ENCODE results near the gene RPS21. TPM values are rescaled to one million over a fixed set of nuclear protein-coding genes. Genes with fewer than 3 reads are reported as not detected.

Gene RPS21
- total and polyA plus RNA-seq, 4 donors = 278 to 1,588 (median 439) TPM

GRCh38 chr20:62342910-62343309, 44.0 kb upstream of the RPS21 start:
- Histone ChIP-seq H3K9me3 (ENCODE audit: control insufficient read depth in 4 of 4, low read length in 3 of 4) (no peaks in the 10 kb centered on the region), H3K27ac (ENCODE audit: low read depth in 1 of 2, low read length in 2 of 2) (no peak overlapping the region), H3K4me3 (ENCODE audit: low read depth in 1 of 3, low read length in 3 of 3) (no peak overlapping the region), H3K36me3 (ENCODE audit: control insufficient read depth in 4 of 4, insufficient read depth in 3 of 4, low read depth in 1 of 4, low read length in 3 of 4) (peaks cover 1 to 28% (median 9%) of the 10 kb centered on the region in 4 donors), H3K9ac (ENCODE audit: low read depth in 1 of 2, low read length in 2 of 2) (no peak overlapping the region), H3K4me1 (ENCODE audit: control insufficient read depth in 4 of 4, insufficient read depth in 4 of 4, low read length in 3 of 4) (peaks cover 0 to 7% (median 4%) of the 10 kb centered on the region in 4 donors), H3K27me3 (ENCODE audit: control insufficient read depth in 4 of 4, insufficient read depth in 4 of 4, low read length in 3 of 4) (no peaks in the 10 kb centered on the region)
- TF ChIP-seq RXRA (IDR thresholded peaks at IDR 0.05) (no peak), GABPA (IDR thresholded peaks at IDR 0.05 in 1 of 2, conservative IDR thresholded peaks at IDR 0.05 in 1 of 2) (peak in 1 of 2 donors; percentile 13), FOXA2 (IDR thresholded peaks at IDR 0.05) (peak; percentile 64), CTCF (IDR thresholded peaks at IDR 0.05; ENCODE audit: low read depth, low read length, missing input control) (no peak), ZBTB33 (IDR thresholded peaks at IDR 0.05) (no peak), HNF4A (conservative IDR thresholded peaks at IDR 0.05) (peak in 1 of 2 donors; percentile 33), FOXA1 (IDR thresholded peaks at IDR 0.05) (peak; percentile 20)
- DNase-seq (ENCODE audit: low spot score) = no peak
- 40% methylated on average over 10 of the region's 10 CpGs for WGBS

- Histone ChIP-seq H3K27me3 (ENCODE audit: control insufficient read depth in 4 of 4, insufficient read depth in 4 of 4, low read length in 3 of 4) (no peaks in the 10 kb centered on the region), H3K4me3 (ENCODE audit: low read depth in 1 of 3, low read length in 3 of 3) (no peak overlapping the region), H3K36me3 (ENCODE audit: control insufficient read depth in 4 of 4, insufficient read depth in 3 of 4, low read depth in 1 of 4, low read length in 3 of 4) (peaks cover 1 to 24% (median 8%) of the 10 kb centered on the region in 4 donors), H3K9ac (ENCODE audit: low read depth in 1 of 2, low read length in 2 of 2) (no peak overlapping the region), H3K9me3 (ENCODE audit: control insufficient read depth in 4 of 4, low read length in 3 of 4) (no peaks in the 10 kb centered on the region), H3K4me1 (ENCODE audit: control insufficient read depth in 4 of 4, insufficient read depth in 4 of 4, low read length in 3 of 4) (peaks cover 0 to 7% (median 4%) of the 10 kb centered on the region in 4 donors), H3K27ac (ENCODE audit: low read depth in 1 of 2, low read length in 2 of 2) (no peak overlapping the region)
- TF ChIP-seq HNF4A (conservative IDR thresholded peaks at IDR 0.05) (no peak), FOXA2 (IDR thresholded peaks at IDR 0.05) (no peak), FOXA1 (IDR thresholded peaks at IDR 0.05) (no peak), GABPA (IDR thresholded peaks at IDR 0.05 in 1 of 2, conservative IDR thresholded peaks at IDR 0.05 in 1 of 2) (no peak), ZBTB33 (IDR thresholded peaks at IDR 0.05) (no peak), NR2F2 (IDR thresholded peaks at IDR 0.05) (no peak), YY1 (IDR thresholded peaks at IDR 0.05) (no peak), RAD21 (IDR thresholded peaks at IDR 0.05) (no peak), ATF3 (IDR thresholded peaks at IDR 0.05) (no peak), HNF4G (IDR thresholded peaks at IDR 0.05) (no peak), RXRA (IDR thresholded peaks at IDR 0.05) (no peak), SP1 (IDR thresholded peaks at IDR 0.05) (no peak), MAX (IDR thresholded peaks at IDR 0.05) (no peak), EGR1 (IDR thresholded peaks at IDR 0.05; ENCODE audit: low read depth in 2 of 2) (no peak), TAF1 (conservative IDR thresholded peaks at IDR 0.05) (no peak), REST (IDR thresholded peaks at IDR 0.05) (no peak), CTCF (IDR thresholded peaks at IDR 0.05; ENCODE audit: low read depth, low read length, missing input control) (no peak), JUND (IDR thresholded peaks at IDR 0.05) (no peak)
- no peak for DNase-seq (ENCODE audit: low spot score)
- 98% methylated on average over 5 of the region's 5 CpGs for WGBS
These were observed 42.8 kb upstream of the RPS21 start for GRCh38 chr20:62344092-62344491.

All from liver (tissue), 9 donors.